ENCODE results near the gene CUEDC1. TPM values are rescaled to one million over a fixed set of nuclear protein-coding genes. Genes with fewer than 3 reads are reported as not detected.

Gene CUEDC1
- total RNA-seq, 4 donors from 2014 or later = 30.3 to 72.2 (median 51.2) TPM

DNA sequence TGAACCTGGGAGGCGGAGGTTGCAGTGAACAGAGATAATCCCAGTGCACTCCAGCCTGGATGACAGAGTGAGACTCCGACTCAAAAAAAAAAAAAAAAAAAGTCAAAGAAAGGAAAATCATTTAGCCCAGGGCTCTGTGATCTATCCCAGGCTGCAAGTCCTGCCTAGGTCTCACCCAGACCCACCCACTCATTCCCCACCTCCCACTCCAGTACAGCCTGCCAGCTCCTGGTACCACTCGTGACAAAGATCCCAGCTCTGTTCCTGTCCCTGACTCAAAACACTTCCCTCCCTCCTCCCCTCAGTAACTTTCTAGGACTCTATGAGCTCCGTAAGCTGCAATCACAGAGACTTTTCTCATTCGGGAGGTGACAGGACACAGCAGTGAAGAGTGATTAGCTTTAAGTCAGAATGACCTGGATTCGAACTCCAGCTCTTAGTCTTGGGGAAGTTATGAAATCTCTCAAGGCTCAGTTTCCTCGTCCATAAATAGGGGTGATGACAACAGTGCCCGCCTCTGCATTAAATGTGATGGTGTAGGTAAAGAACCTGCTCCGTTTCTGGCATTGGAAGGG is 77.3 kb downstream of the CUEDC1 start:
- no peaks in the 10 kb centered on the region for H3K9me3 ChIP-seq
- no peak for TF ChIP-seq EP300 (IDR thresholded peaks at IDR 0.05)
- TF ChIP-seq, protein P1, sequence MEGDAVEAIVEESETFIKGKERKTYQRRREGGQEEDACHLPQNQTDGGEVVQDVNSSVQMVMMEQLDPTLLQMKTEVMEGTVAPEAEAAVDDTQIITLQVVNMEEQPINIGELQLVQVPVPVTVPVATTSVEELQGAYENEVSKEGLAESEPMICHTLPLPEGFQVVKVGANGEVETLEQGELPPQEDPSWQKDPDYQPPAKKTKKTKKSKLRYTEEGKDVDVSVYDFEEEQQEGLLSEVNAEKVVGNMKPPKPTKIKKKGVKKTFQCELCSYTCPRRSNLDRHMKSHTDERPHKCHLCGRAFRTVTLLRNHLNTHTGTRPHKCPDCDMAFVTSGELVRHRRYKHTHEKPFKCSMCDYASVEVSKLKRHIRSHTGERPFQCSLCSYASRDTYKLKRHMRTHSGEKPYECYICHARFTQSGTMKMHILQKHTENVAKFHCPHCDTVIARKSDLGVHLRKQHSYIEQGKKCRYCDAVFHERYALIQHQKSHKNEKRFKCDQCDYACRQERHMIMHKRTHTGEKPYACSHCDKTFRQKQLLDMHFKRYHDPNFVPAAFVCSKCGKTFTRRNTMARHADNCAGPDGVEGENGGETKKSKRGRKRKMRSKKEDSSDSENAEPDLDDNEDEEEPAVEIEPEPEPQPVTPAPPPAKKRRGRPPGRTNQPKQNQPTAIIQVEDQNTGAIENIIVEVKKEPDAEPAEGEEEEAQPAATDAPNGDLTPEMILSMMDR (IDR thresholded peaks at IDR 0.05) = no peak
- no peak for TF ChIP-seq POLR2AphosphoS5 (IDR thresholded peaks at IDR 0.05)
- no peak for TF ChIP-seq POLR2A (IDR thresholded peaks at IDR 0.05; ENCODE audit: low read depth)
- peak overlapping the region; percentile 88 to 95 (median 93) for H3K27ac ChIP-seq (replicated peaks in 1 of 4)
- H3K36me3 ChIP-seq = peaks cover 0 to 52% (median 40%) of the 10 kb centered on the region in 4 donors
- H3K4me3 ChIP-seq = no peak overlapping the region
- H3K27me3 ChIP-seq = no peaks in the 10 kb centered on the region
- 49% methylated on average over 9 of the region's 9 CpGs for WGBS
- H3K4me1 ChIP-seq = peaks cover 81 to 100% (median 97%) of the 10 kb centered on the region in 4 donors
- intact Hi-C loops (cut with DNase I) = loop anchor here (5.0 kb wide), 2 partner anchors 69 to 109 kb away; partner anchors contain the start of gene VEZF1
- DNase-seq (ENCODE audit: extremely low spot score) = no peak

DNA sequence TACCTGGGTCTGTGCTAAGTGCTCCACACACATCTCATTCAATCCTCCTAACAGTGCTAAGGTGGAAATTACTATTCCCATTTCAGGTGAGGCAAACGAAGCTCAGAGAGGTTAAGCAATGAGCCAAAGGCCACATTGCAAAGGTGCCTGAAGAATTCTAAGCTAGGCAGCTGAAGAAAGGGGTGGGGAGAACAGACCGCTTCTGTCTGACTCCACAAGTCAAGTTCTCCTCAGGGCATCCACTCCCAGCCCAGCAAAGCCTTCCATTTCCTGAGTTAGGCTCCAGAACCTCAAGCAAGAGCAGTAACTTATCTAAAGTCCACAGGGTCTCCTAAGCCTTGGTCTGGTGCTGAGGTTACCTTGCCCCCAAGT is 78.4 kb downstream of the CUEDC1 start:
- Histone ChIP-seq H3K36me3 (peaks cover 8 to 58% (median 49%) of the 10 kb centered on the region in 4 donors), H3K4me1 (peaks cover 87 to 100% (median 99%) of the 10 kb centered on the region in 4 donors)
- TF ChIP-seq POLR2AphosphoS5 (IDR thresholded peaks at IDR 0.05) (no peak), EP300 (IDR thresholded peaks at IDR 0.05) (no peak), POLR2A (IDR thresholded peaks at IDR 0.05; ENCODE audit: low read depth) (no peak)
- TF ChIP-seq, protein P1 (IDR thresholded peaks at IDR 0.05) = no peak

DNA sequence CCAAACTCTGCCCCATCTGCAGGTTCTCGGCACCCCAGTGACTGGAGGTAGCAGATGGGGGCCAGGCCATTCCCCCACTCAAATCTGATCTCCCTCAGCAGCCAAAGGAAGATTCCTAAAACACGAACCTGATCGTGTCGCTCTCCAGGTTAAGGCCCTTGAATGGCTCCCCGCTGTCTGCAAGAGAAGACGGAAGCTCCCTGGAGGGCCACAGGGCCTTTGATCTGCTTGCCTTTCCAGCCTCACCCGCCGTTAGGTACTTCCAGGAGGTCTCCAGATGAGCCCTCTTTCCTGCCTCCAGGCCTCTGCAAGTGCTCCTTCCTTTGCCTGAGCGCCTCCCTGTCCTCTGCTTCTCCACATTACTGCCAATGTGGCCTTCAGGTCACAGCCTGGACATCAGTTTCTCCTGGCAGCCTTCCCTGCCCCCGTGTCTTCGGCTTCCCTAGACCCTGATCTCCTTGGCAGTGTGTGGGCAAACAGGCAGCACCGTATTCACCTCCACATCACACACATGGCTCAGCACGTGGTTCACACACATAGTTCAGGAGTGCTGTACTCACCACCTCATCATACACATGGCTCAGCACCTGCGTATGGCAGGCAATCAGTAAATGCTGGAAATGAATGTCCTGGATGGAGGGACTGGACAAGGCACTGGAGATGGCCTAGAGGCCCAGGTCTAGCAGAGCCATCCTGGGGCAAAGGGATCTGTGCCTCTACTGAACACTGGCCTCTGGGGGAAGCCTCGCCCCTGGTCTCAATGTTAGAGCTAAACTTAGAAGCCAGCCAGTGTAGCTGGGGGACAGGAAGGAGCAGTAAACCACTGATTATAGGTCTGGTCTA is 79.0 kb downstream of the CUEDC1 start:
- H3K4me1 ChIP-seq = peaks cover 87 to 100% (median 98%) of the 10 kb centered on the region in 4 donors
- no peaks in the 10 kb centered on the region for H3K9me3 ChIP-seq
- H3K36me3 ChIP-seq = peaks cover 8 to 64% (median 54%) of the 10 kb centered on the region in 4 donors
- DNase-seq (ENCODE audit: extremely low spot score) = no peak
- TF ChIP-seq POLR2A (IDR thresholded peaks at IDR 0.05; ENCODE audit: low read depth) = no peak
- no peak for TF ChIP-seq EP300 (IDR thresholded peaks at IDR 0.05)
- TF ChIP-seq, protein P1 (IDR thresholded peaks at IDR 0.05) = no peak
- TF ChIP-seq POLR2AphosphoS5 (IDR thresholded peaks at IDR 0.05) = peak in 1 of 2 donors; percentile 6
- WGBS = 71% methylated on average over 12 of the region's 15 CpGs
- H3K27me3 ChIP-seq = no peaks in the 10 kb centered on the region
- intact Hi-C loops (cut with DNase I) = loop anchor here (5.0 kb wide), 2 partner anchors 71 to 111 kb away; partner anchors contain the start of gene VEZF1
- H3K4me3 ChIP-seq = no peak overlapping the region
- H3K27ac ChIP-seq (replicated peaks in 1 of 4) = peak overlapping the region; percentile 88 to 95 (median 93)

More for the DNA sequence above, 78.4 kb downstream of the CUEDC1 start:
- 78% methylated on average over 2 of the region's 2 CpGs for WGBS
- Histone ChIP-seq H3K27me3 (no peaks in the 10 kb centered on the region), H3K4me3 (no peak overlapping the region), H3K9me3 (no peaks in the 10 kb centered on the region), H3K27ac (replicated peaks in 1 of 4) (peak overlapping the region; percentile 88 to 95 (median 93))
- intact Hi-C loops (cut with DNase I) = loop anchor here (5.0 kb wide), 2 partner anchors 70 to 110 kb away; partner anchors contain the start of gene VEZF1
- DNase-seq (ENCODE audit: extremely low spot score) = no peak

DNA sequence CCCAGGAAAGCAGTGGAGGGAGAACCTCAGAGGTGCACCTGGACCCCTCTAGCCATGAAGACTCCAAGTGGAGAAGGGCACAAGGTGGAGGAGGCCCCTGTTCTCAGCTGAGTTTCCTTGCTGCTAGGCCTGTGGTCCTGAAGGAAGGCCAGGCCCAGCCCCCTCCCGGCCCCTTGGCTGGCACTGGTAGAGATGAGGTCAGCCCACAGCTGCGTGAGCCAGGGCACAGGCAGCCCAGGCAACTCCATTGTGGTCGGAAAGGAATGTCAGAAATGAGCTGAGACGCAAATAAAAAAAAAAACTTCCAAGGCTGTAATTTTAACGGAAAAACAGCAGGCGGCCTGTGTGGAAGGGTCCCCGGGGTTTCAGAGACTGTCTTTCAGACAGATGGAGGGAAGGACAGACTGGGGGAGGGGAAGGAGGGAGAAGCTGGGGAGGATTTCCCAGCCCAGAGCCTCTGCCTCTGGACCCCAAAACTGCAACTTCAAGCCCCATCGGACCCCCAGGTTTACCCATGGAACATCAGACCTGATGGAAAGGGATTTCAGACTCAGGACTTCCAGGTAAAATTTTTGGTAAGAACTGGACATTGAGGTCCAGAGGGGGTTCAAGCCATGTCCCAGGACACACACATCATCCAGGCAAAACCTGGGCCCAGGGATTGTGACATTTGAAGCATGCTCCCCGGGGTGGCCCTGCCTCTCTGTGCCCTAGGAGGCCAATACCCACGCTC is 79.8 kb downstream of the CUEDC1 start:
- WGBS = 7% methylated on average over 7 of the region's 10 CpGs
- DNase-seq (ENCODE audit: extremely low spot score) = no peak
- H3K27me3 ChIP-seq = no peaks in the 10 kb centered on the region
- peak overlapping the region; percentile 88 to 95 (median 93) for H3K27ac ChIP-seq (replicated peaks in 1 of 4)
- no peaks in the 10 kb centered on the region for H3K9me3 ChIP-seq
- TF ChIP-seq, protein P1 (IDR thresholded peaks at IDR 0.05) = peak; percentile 34 to 75 (median 37)
- peak; percentile 74 to 77 for TF ChIP-seq POLR2AphosphoS5 (IDR thresholded peaks at IDR 0.05)
- TF ChIP-seq EP300 (IDR thresholded peaks at IDR 0.05) = peak; percentile 48
- no peak for TF ChIP-seq POLR2A (IDR thresholded peaks at IDR 0.05; ENCODE audit: low read depth)
- H3K4me3 ChIP-seq = peak overlapping the region; percentile 28 to 44 (median 34)
- H3K4me1 ChIP-seq = peaks cover 81 to 100% (median 93%) of the 10 kb centered on the region in 4 donors
- peaks cover 13 to 72% (median 61%) of the 10 kb centered on the region in 4 donors for H3K36me3 ChIP-seq
- intact Hi-C loops (cut with DNase I) = loop anchor here (5.0 kb wide), 2 partner anchors 72 to 112 kb away; partner anchors contain the start of gene VEZF1
